GM19324 (cell line): Measurements from ENCODE around the gene SERPINA1.
"Not testable (repeated sequence)": the region's sequence is repeated elsewhere in the genome, so short reads cannot be mapped to it uniquely, and the experiment has no call there.

Experiments used
- ATAC-seq: cut with Tn5 transposase; IDR thresholded peaks from one replicate; pipeline ENCODE4 v1.9.1; 2021; ENCODE audit warnings: mild to moderate bottlenecking, moderate library complexity; ENCODE audit not compliant: unreplicated experiment, low FRiP score

The SERPINA1 gene

DNA sequence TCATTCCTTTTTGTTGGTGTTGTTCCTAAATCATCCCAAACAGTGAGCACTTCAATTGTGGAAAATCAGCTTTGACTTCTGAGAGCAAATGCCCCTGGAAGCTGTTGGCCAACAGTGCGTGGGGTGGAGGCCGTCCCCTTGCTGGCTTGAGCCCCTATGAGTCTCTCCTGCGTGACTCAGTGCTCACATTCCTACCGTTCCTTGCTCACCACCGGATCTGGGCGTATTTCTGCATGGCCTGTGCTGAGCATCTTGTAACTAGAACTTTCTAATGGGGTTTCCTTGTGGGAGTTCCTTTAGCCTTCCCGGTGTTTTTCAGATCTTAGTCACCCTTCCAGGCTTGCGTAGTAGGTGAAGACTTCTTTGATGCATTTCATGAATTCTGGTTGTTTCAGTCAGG lies 14.7 kb downstream of the SERPINA1 start:
- no peak for ATAC-seq

DNA sequence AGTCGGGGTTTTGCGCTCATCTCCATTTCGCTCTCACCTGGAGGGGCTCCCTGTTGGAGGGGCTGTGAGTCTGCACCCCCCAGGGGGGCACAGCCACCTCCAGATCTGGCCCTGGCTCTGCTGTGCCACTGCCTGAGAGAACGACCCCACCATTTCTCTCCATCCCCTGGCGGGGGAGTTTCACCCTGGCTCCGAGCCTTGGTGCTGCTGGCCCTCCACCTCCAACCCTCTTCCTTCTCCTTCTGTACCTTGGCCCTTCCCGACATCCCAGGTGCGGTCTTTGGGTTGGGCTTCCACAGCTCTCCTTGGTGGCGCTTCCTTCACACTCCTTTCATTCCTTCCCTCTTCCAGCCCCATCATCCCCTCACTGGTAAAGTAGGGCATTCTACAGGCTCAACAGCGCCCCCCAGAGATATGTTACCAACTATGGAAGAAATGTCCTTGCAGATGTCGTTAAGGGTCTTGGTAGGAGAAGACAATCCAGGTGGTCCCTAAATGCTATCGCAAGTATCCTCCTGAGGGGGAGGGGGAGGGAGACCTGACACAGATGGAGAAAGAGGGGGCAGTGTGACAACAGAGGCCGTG lies 16.3 kb downstream of the SERPINA1 start:
- no peak for ATAC-seq

DNA sequence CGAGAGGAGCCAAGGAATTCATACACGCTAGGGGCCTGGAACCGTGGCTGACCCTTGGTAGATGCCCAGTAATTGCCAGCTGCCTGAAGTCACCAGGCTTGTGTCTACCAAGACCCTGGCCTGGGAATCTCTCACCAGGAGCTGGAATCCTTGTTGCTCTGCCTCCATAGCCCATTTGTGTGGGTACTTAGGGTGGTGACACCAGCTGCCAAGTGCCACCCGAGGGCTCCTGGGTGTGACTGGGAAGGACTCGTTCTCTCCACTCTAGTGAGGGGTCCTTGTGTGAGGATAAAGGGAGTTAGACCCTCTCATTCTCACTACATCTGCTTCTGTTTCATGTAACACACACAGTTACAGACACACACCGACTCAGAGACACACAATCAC lies 17.9 kb downstream of the SERPINA1 start:
- ATAC-seq = no peak

DNA sequence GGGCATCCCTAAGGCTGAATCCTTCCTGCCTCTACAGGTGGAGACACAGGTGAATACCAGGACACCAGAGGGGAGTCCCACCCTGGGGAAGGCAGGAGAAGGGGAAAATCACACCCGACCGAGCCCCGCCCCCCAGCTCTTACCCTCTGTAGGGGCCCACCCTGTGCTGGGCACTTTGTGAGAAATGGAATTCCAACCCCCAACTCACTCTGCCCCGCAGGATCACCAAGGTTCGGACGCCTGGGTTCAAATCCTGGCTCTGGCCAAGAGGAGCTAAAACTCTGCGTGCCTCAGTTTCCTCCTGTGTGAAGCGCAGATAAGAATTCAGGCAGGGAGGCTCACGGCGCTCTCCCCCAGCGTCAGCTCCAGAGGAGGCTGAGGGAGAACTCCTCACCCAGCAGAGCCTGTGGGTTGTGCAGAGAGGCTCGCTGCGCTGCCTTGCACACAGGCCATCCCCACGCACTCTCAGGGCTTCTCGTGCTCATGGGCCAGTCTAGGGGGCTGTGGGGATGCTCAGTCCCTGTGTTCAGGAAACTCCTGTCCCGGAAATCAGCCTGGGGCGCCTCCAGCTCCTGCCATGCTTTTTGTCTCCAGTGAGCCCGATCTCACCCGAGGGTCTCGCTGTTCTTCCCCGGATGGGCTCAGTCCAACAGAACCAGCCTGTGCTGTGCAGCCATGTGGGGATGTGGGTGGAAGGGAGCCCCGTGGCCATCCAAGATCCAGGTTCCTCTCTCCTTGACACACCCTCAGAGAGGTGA lies 18.5 kb downstream of the SERPINA1 start:
- not testable (repeated sequence) for ATAC-seq

DNA sequence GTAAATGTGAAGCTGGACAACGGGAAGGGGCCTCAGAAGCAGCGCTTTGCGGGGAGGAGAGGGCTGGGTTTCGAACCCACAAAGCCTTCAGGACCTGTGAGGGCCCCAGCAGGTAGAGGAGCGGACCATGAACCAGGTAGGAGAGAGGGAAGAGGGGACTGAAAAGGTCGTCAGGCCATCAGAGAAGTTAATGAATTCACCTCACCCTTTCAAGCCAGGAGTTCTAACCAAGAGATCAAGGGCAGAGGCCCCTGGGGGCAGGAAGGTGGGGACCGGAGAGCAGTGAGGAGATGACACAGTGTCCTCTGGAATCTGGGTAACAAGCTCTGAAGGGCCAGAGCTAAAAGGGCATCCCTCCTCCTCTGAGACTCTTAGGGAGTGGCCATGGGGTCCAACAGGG lies 19.4 kb downstream of the SERPINA1 start:
- no peak for ATAC-seq

DNA sequence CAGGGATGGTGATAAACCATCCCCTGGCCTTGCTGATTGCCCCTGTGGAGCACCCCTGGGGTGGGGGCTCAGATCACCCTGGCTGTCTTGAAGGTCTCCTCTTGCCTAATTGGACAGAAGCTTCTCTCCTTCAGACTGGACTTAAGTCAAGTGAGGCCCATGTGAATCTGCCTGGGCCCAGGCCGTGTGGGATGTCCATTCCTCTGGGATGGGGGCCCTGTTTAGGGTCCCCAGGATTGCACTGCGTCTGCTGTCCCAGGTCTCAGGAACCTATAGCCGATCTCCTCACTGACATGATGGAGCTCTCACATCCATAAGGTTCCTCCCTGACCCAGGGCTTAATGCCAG lies 20.2 kb downstream of the SERPINA1 start:
- no peak for ATAC-seq

DNA sequence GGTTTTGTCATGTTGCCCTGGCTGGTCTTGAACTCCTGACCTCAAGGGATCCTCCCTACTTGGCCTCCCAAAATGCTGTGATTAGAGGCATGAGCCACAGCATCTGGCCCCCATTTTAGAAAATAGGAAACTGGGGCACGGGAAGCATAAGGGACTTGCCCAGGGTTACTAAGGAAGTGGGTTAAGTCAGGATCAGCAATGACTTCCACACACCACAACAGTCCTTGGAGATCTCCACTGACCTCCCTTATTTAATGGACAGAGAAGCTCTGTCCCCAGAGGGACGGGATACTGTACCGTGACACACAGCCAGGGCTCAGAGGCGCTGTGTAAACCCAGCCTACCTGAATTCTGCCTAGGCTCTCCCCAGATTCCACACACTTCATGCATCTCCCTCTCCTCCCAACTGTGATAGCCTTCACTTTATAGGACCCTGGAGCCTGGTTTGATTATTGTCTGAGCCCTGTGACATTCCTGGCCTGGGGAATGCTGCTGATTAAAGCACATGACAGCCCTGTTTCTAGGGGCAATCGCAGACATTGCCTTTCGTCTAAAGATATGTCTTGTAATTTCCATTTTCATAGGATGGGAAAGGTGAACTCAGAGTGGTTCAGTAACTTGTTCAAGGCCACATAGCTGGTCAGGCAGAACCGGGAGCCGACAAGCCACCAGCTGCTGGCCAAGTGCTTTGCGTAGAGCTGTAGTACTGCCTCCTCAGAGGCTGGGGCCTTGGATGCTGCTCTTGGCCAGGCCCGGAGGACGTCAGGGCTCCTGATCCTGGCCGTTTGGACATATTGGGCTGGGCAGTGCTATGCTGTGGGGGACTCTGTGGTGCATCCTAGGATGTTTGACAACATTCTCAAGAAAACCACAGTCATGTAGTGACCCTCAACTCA lies 20.8 kb downstream of the SERPINA1 start:
- no peak for ATAC-seq

DNA sequence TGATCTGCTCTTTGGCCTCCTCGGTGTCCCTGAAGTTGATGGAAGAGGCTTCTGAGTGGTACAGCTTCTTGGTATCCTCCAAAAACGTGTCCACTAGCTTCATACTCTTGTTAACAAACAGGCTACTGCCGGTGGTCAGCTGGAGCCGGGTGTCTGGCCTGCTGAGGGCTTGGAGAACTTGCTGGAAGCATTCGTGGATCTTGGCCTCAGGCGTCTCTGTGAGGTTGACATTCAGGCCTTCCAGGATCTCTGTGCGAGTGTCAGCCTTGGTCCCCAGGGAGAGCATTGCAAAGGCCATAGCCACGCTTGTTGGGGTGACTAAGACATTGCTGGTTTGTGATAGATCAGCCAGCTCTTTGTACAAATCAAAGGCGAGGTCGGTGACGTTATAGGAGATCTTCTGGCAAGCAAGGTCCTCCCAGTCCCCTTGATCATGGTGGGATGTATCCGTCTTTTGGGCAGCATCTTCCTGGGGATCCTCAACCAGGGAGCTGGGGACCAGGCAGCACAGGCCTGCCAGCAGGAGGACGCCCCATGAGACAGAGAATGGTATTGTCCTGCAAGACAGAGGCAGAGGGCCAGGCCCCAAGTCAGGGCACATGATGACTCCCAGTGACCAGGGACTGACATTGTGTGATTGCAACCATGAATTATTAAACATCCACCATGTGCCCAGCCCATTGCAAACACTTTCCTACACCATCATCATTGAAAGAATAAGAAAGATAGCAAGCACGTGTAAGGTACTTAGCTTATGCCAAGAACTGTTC lies 22.1 kb downstream of the SERPINA1 start, which contains the start of gene SERPINA2:
Gene SERPINA2 (minus strand): TSS at position 553 of the 770 bp plus-strand sequence.
- no peak for ATAC-seq

DNA sequence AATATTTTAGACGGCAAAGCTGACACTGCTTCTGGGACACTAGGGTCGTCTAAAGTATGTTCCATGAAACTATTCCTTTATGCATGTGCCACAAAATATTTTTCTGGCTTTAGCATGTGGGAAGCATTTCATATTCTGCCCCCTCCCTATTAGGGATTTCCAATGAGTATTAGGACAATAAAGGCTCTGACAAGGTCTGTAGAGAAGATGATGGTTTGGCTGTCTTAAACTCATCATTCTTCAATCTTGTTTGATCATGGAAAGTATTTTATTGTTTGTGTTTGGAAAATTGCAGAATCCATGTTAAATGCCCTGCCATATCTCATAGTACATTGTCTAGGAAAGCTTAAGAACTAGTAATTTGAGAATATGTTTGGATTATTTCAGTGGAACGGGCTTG lies 22.8 kb downstream of the SERPINA1 start:
- ATAC-seq = no peak

DNA sequence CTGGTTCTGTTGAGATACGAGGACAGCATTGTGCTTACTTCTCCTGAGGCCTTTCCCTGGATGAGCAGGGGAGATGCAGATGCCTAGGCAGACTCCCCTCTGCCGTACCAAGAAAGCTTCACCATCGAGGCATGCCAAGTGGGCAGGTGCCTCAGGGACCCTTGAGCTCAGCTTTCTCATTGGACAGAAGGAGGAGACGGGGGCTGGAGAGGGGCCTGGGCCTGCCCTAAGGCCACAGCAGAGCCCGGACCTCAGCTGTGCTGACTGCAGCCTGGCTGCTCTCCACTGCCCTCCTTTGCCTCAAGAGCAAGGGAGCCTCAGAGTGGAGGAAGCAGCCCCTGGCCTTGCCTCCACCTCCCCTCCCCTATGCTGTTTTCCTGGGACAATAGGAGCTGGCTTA lies 23.4 kb downstream of the SERPINA1 start:
- no peak for ATAC-seq

DNA sequence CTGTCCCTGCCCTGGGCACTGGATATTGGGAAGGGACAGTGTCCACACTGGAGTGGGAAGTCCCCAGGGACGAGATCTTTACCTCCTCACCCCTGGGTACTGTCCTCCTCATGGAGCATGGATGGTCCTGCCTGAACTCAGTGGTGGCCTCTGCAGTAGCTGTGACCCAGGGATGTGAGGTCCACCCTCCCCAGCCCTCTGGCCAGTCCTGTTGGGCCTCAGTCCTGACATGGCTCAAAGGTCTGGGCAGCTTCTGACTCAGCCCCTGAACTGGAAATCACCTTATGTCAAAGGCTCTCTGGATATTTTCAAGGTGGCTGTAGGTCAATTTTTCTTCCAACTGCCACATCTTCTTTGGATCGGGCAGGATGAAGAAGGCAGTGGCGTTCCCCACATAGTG lies 24.4 kb downstream of the SERPINA1 start:
- ATAC-seq = no peak

DNA sequence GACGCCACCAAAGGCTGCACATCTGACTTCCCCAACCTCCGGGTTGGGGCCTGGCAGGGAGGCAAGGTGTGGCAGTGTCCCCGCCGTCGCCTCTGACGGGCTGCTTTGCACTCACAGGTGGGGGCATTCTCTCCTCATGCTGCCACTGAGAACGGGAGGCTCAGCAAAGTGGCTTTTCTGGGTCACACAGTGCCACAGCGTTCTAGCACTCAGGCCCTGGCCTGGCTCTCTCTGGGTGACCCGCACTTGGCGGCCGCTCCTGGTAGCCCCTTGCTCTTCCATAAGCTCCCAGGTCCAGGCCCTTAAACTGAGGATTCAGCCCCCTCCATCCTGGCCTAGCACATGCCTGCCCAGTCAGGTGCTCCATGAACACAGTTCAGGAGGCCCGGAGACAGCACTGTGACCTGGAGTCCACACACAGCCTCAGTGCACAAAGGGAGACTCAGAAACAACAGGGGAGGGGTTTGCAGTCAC lies 25.2 kb downstream of the SERPINA1 start:
- no peak for ATAC-seq

DNA sequence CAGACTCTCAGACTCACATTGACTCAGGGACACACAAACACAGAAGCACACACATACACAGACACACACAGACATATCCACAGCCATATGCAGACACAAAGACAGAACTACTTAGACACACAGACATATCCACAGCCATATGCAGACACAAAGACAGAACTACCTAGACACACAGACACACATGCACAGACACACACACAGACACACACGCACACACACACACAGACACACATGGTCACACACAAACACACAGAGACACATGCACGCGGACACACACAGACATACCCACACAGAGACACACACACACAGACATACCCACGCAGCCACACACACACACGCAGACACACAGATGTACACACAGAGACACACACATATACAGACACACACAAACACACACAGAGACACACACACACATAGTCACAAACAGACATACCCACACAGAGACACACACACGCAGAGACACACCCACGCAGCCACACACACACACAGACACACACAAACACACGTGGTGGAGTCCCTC lies 25.7 kb downstream of the SERPINA1 start:
- no peak for ATAC-seq

DNA sequence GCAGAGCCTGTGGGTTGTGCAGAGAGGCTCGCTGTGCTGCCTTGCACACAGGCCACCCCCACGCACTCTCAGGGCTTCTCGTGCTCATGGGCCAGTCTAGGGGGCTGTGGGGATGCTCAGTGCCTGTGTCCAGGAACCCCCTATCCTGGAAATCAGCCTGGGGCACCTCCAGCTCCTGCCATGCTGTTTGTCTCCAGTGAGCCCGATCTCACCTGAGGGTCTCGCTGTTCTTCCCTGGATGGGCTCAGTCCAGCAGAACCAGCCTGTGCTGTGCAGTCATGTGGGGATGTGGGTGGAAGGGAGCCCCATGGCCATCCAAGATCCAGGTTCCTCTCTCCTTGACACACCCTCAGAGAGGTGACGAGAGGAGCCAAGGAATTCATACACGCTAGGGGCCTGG lies 26.7 kb downstream of the SERPINA1 start:
- ATAC-seq = no peak

DNA sequence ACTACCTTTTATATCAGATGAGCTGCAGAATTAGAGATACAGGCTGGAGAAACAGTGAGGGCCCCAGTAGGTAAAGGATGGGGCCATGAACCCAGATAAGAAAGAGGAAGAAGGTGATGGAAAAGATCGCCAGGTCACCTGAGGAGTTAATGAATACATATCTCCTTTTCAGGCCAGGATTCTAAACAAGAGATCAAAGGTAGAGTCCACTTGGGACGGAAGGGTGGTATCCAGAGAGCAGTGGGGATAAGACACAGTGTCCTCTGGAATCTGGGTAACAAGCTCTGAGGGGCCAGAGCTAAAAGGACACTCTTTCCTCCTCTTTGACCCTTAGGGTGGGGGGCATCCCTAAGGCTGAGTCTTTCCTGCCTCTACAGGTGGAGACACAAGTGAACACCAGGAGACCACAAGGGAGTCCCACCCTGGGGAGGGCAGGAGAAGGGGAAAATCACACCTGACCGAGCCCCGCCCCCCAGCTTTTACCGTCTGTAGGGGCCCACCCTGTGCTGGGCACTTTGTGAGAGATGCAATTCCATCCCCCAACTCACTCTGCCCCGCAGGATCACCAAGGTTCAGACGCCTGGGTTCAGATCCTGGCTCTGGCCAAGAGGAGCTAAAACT lies 27.3 kb downstream of the SERPINA1 start:
- no peak for ATAC-seq

DNA sequence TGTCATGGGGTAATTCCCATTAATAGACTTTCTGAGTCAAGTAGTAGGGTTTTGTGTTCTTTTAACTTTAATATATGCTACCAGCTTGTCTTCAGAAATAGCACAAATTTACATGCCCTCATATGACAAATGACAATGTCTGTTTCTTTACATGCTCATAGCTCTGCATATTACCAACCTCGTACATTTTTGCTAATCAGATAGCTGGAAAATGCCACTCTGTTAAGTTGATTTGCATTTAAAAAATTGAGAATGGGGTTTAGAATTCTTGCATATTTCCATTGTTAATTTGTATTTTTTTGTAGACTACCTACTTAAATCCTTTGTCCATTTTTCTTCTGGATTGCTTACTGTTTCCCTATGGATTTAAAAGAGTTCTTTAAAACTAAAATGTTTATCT lies 31.2 kb downstream of the SERPINA1 start:
- no peak for ATAC-seq

DNA sequence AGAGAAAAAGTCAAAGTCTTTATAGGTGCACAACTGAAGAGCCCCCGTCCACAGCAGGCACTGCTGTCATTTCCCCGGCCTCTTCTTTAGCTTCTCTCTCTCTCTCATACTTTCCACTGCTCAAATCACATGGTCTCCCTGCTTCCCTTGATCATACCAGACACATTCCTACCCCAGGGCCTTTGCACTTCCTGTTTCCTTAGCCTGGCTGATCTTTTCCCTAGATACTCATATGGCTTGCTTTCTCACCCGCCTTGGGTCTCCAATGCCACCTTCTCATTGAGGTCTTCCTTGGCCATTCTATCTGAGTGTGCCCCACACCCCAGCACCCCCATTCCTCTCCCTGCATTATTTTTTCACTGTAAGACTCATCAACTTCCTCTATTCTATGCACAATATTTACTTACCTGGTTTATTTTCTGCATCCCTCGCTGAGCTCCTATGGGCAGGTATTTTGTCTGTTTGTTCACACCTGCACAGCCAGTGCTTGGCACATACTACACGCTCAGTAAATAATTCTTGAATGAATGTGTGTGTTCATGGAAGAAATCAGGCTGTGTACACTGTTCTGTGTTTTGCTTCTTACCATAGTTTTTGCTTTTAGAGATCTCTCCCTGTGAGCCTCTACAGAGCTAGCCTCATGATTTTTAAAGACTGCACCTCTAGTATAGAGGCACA lies 31.9 kb downstream of the SERPINA1 start:
- ATAC-seq = no peak

DNA sequence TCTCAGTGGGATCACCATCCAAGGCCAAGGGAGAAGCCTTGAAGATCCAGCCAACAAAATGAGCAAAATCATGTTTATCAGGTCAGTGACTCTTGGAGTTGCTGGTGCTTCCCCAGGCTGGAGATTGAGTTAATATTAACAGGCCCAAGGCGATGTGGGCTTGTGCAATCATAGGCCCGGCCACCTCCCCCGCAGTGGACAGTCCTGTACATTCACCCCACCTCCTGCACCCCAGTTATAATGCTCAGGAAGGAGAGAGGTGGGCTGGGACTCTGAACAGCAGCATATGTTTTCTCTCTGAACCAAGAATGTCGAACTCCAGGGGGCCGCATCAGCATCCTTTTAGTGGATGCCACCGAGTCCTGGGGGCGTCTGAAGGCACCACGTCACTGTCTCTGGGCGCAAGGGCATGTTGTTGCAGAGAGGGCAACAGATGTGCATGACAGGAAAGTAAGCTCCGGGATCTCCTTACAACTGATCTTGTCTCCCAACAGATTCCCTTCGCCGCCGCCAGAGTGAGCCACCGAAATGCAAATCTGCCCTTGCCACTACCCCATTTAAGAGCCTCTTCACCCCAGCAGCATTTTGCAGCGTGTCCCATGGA lies 33.1 kb downstream of the SERPINA1 start:
- ATAC-seq = no peak

DNA sequence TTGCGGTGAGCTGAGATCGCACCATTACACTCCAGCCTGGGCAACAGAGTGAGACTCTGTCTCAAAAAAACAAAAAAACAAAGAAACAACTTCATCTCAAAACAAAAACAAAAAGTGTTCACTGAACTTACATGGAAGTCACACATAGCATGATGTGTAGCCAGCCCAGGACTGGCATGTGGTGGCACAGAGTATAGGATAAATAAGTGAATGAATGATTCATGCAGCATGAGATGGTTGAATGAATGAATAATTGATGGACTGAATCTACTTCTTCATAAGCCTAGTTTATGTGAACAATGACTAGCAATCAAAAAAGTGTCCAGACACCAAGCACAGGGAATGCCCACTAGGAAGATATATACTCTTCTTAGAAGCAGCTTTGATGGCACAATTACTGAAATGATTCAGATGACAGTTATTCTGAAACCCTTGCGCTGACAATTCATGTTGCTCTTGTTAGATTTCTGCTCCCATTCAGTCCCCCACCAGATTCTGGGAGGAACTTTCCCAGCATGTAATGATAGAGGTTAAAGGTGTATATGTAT lies 33.7 kb downstream of the SERPINA1 start:
- no peak for ATAC-seq
